Activated CD4-positive, alpha-beta T cell treated with anti-CD3 and anti-CD28 coated beads, Interleukin-10, Interleukin-2, amounts not matched to agents 100 ng/mL and 50 ng/mL, durations not matched to agents 16 hours and 8 hours (primary cell): ENCODE measurements around the gene PRDX5.
A peak's percentile ranks its signal among the peaks of the same experiment; 100 is the strongest.

ENCODE experiments used
- DNase-seq: peaks from one replicate; pipeline ENCODE4 v3.0.0-alpha.2; 2020

PRDX5 gene

GRCh38 chr11:64349404-64349803 lies 31.5 kb downstream of the PRDX5 start:
- DNase-seq, result no peak

GRCh38 chr11:64351136-64351631 lies 33.3 kb downstream of the PRDX5 start:
- DNase-seq, result no peak

GRCh38 chr11:64352099-64352994 lies 34.4 kb downstream of the PRDX5 start:
- DNase-seq, result no peak

- no peak for DNase-seq
These were observed 35.2 kb downstream of the PRDX5 start for GRCh38 chr11:64352995-64353714.

- DNase-seq, result no peak
These were observed 36.0 kb downstream of the PRDX5 start for GRCh38 chr11:64353715-64354506.

- peak; percentile 43 for DNase-seq
These were observed 37.4 kb downstream of the PRDX5 start for GRCh38 chr11:64355078-64355940.

GRCh38 chr11:64356498-64357411 lies 38.8 kb downstream of the PRDX5 start:
- DNase-seq, result peak; percentile 56

GRCh38 chr11:64357446-64357845 lies 39.5 kb downstream of the PRDX5 start:
- no peak for DNase-seq

GRCh38 chr11:64357904-64358535 lies 40.1 kb downstream of the PRDX5 start:
- peak; percentile 70 for DNase-seq

- DNase-seq, result no peak
These were observed 40.6 kb downstream of the PRDX5 start for GRCh38 chr11:64358536-64358906.

- DNase-seq, result peak; percentile 67
These were observed 41.2 kb downstream of the PRDX5 start, which contains the start of gene RPS6KA4 for GRCh38 chr11:64358907-64359711. RPS6KA4 (plus strand) TSS chr11:64359162; CDS start chr11:64359236, 74 bp downstream.

- DNase-seq, result peak; percentile 36
These were observed 42.0 kb downstream of the PRDX5 start for GRCh38 chr11:64359712-64360445.

GRCh38 chr11:64360448-64360921 lies 42.6 kb downstream of the PRDX5 start:
- DNase-seq, result no peak

- DNase-seq, result no peak
These were observed 43.7 kb downstream of the PRDX5 start for GRCh38 chr11:64361659-64362058.

GRCh38 chr11:64362339-64362738 lies 44.4 kb downstream of the PRDX5 start:
- no peak for DNase-seq

- DNase-seq, result no peak
These were observed 46.5 kb downstream of the PRDX5 start for GRCh38 chr11:64364435-64364834.

GRCh38 chr11:64364911-64365310 lies 47.0 kb downstream of the PRDX5 start:
- no peak for DNase-seq

GRCh38 chr11:64366751-64367150 lies 48.8 kb downstream of the PRDX5 start:
- no peak for DNase-seq
